Lung microvascular endothelial cell (primary cell): ENCODE measurements around the gene LAMP5. TPM values are rescaled to one million over a fixed set of nuclear protein-coding genes. Genes with fewer than 3 reads are reported as not detected.
A peak's percentile ranks its signal among the peaks of the same experiment; 100 is the strongest.

ENCODE experiments used
- DNase-seq, 2 donors: peaks; one replicate each; pipeline versions ENCODE4 v3.0.0 to v3.0.0-alpha.2; 2010; ENCODE audit warnings: low read depth in 2 of 2
- total RNA-seq: library from RNA; depleted of rRNA; stranded (reverse); fragments of >200 nt; gene quantifications from 2 replicates; pipeline ENCODE4 v1.2.1, GENCODE V29; 2014

Gene LAMP5
- 0.65 TPM in 1 of 2 replicates, not detected in the other for total RNA-seq

- peak; percentile 16 to 30 for DNase-seq
Measured at GRCh38 chr20:9514461-9515213, at the start of gene LAMP5. Gene LAMP5 (plus strand): TSS chr20:9514590. CDS start chr20:9514853, 263 bp downstream.

- DNase-seq, result no peak
Measured at GRCh38 chr20:9467995-9468394, 46.4 kb upstream of the LAMP5 start.

- no peak for DNase-seq
Measured at GRCh38 chr20:9474835-9475415, 39.5 kb upstream of the LAMP5 start.

GRCh38 chr20:9475456-9475855 is 38.9 kb upstream of the LAMP5 start:
- DNase-seq, result no peak

- DNase-seq, result no peak
Measured at GRCh38 chr20:9476174-9476573, 38.2 kb upstream of the LAMP5 start.

- DNase-seq, result no peak
Measured at GRCh38 chr20:9476637-9477036, 37.8 kb upstream of the LAMP5 start.

- no peak for DNase-seq
Measured at GRCh38 chr20:9478771-9479170, 35.6 kb upstream of the LAMP5 start.

- DNase-seq, result no peak
Measured at GRCh38 chr20:9480066-9480465, 34.3 kb upstream of the LAMP5 start.

GRCh38 chr20:9482180-9482579 is 32.2 kb upstream of the LAMP5 start:
- no peak for DNase-seq

GRCh38 chr20:9483131-9483530 is 31.3 kb upstream of the LAMP5 start:
- DNase-seq, result no peak

GRCh38 chr20:9485614-9486340 is 28.6 kb upstream of the LAMP5 start:
- no peak for DNase-seq

- DNase-seq, result no peak
Measured at GRCh38 chr20:9487231-9487630, 27.2 kb upstream of the LAMP5 start.

- DNase-seq, result no peak
Measured at GRCh38 chr20:9488063-9488462, 26.3 kb upstream of the LAMP5 start.

GRCh38 chr20:9490161-9490560 is 24.2 kb upstream of the LAMP5 start:
- DNase-seq, result no peak

- no peak for DNase-seq
Measured at GRCh38 chr20:9490631-9491030, 23.8 kb upstream of the LAMP5 start.

GRCh38 chr20:9491324-9491723 is 23.1 kb upstream of the LAMP5 start:
- DNase-seq, result no peak

GRCh38 chr20:9492067-9492466 is 22.3 kb upstream of the LAMP5 start:
- DNase-seq, result no peak

- no peak for DNase-seq
Measured at GRCh38 chr20:9493803-9494202, 20.6 kb upstream of the LAMP5 start.

- no peak for DNase-seq
Measured at GRCh38 chr20:9495701-9496100, 18.7 kb upstream of the LAMP5 start.

- no peak for DNase-seq
Measured at GRCh38 chr20:9496155-9496554, 18.2 kb upstream of the LAMP5 start.

GRCh38 chr20:9498322-9498721 is 16.1 kb upstream of the LAMP5 start:
- no peak for DNase-seq

- no peak for DNase-seq
Measured at GRCh38 chr20:9499126-9499899, 15.1 kb upstream of the LAMP5 start.
